Lower lobe of right lung (tissue), 2 donors: Measurements from ENCODE around the gene MEG3. TPM values are rescaled to one million over a fixed set of nuclear protein-coding genes. Genes with fewer than 3 reads are reported as not detected.

Experiments
- ATAC-seq, 2 donors: fragments of 200-7000 bp; cut with Tn5 transposase; one replicate each; pipeline ENCODE4 v1.9.1; 2020 to 2022; ENCODE audit warnings: mild to moderate bottlenecking in 2 of 2, moderate library complexity in 2 of 2
- DNase-seq: peaks from one replicate; pipeline ENCODE4 v3.0.0-alpha.2; 2020
- H3K27ac ChIP-seq: fragments of 200-600 bp; one replicate; pipeline ENCODE4 v1.8.0; 2022
- H3K27me3 ChIP-seq: fragments of 200-600 bp; one replicate; pipeline ENCODE4 v1.8.0; 2022; ENCODE audit warnings: low read depth
- H3K36me3 ChIP-seq: fragments of 200-600 bp; one replicate; pipeline ENCODE4 v1.8.0; 2022; ENCODE audit warnings: mild to moderate bottlenecking
- H3K4me1 ChIP-seq: fragments of 200-600 bp; one replicate; pipeline ENCODE4 v1.8.0; 2022
- H3K4me3 ChIP-seq: fragments of 200-600 bp; one replicate; pipeline ENCODE4 v1.8.0; 2022; ENCODE audit warnings: mild to moderate bottlenecking
- H3K9me3 ChIP-seq: fragments of 200-600 bp; one replicate; pipeline ENCODE4 v1.8.0; 2022
- intact Hi-C: fragments of 100-400 bp; cut with DNase I; formaldehyde crosslinking; loops from one replicate; pipeline ENCODE4 v1.11.0; 2022
- total RNA-seq: library from RNA; stranded (reverse); fragmentation: NEBNext Ultra II Directional; extraction: Animal tissue kit (Norgen Biotek cat#: 25700); gene quantifications from one replicate; pipeline ENCODE4 v1.2.1, GENCODE V29; 2021
- TF ChIP-seq, protein P1 (sequence below): fragments of 200-600 bp; IDR thresholded peaks from one replicate; pipeline ENCODE4 v1.8.0; 2022; ENCODE audit warnings: antibody characterized with exemption, mild to moderate bottlenecking
- donor health status: DM: no; HTN: yes; CAD: no; lungs with severe emphysema.

MEG3 gene
- total RNA-seq, 1 donor from 2014 or later: 16.6 TPM

DNA sequence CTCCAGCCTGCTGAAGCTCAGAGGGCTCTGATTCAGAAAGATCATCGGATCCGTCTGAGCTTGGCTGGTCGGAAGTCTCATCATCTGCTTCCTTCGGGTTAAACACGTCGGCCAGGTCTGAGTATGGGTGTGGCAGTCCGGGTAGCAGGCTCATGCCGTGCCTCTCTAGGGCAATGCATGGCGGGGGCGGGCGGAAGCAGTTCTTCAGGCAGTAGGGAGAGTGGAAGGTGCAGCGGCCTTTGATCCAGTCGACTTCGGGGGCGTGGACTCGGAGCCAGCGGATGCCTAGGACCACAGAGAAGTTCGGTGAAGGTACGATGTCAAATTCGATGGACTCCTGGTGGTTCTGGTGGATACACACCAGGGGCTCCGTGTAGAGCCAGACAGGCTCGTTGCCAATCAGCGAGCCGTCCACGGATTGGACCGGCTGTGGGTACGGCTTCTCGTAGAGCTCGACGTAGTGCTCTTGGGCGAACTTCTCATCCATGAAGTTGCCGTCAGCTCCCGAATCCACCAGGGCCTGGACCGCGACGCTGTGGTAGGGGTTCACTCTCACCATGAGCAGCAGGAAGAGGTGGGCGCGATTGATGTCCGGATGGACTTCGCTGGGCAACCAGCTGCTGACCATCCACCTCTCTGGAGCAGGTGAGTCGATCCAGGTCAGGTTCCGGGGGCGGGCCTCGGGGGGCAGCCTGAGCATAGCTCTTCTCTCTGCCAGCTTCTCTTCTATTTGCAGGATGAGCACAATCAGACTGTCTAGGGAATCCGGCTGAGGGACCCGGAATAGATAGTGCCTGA, 57.3 kb downstream of the MEG3 start:
- H3K4me3 ChIP-seq: no peak overlapping the region
- no peaks in the 10 kb centered on the region for H3K4me1 ChIP-seq
- H3K36me3 ChIP-seq: no peaks in the 10 kb centered on the region
- intact Hi-C loops: no loop called here
- H3K27ac ChIP-seq: no peak overlapping the region
- ATAC-seq (no peak), DNase-seq (peak; percentile 40)
- H3K27me3 ChIP-seq: peaks cover 11% of the 10 kb centered on the region
- H3K9me3 ChIP-seq: no peaks in the 10 kb centered on the region
- TF ChIP-seq, protein P1, sequence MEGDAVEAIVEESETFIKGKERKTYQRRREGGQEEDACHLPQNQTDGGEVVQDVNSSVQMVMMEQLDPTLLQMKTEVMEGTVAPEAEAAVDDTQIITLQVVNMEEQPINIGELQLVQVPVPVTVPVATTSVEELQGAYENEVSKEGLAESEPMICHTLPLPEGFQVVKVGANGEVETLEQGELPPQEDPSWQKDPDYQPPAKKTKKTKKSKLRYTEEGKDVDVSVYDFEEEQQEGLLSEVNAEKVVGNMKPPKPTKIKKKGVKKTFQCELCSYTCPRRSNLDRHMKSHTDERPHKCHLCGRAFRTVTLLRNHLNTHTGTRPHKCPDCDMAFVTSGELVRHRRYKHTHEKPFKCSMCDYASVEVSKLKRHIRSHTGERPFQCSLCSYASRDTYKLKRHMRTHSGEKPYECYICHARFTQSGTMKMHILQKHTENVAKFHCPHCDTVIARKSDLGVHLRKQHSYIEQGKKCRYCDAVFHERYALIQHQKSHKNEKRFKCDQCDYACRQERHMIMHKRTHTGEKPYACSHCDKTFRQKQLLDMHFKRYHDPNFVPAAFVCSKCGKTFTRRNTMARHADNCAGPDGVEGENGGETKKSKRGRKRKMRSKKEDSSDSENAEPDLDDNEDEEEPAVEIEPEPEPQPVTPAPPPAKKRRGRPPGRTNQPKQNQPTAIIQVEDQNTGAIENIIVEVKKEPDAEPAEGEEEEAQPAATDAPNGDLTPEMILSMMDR: no peak

DNA sequence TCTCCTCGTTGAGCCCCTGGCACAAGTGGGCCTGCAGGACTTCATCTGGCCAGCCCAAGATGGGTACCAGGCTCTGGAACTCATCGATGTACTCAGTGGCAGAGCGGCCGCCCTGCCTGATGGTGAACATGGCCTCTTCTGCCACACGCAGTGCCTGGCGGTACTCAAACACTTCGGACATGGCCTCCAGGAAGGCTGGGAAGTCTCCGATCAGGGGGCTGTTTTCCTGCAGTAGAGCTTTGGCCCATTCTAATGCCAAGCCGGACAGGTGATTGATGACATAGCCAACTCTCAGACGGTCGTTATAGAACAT, 57.8 kb downstream of the MEG3 start:
- Histone ChIP-seq H3K36me3 (no peaks in the 10 kb centered on the region), H3K9me3 (no peaks in the 10 kb centered on the region), H3K27ac (no peak overlapping the region), H3K4me3 (no peak overlapping the region), H3K27me3 (peaks cover 7% of the 10 kb centered on the region), H3K4me1 (no peaks in the 10 kb centered on the region)
- intact Hi-C loops: no loop called here
- DNase-seq (peak; percentile 24), ATAC-seq (no peak)
- TF ChIP-seq, protein P1: no peak

DNA sequence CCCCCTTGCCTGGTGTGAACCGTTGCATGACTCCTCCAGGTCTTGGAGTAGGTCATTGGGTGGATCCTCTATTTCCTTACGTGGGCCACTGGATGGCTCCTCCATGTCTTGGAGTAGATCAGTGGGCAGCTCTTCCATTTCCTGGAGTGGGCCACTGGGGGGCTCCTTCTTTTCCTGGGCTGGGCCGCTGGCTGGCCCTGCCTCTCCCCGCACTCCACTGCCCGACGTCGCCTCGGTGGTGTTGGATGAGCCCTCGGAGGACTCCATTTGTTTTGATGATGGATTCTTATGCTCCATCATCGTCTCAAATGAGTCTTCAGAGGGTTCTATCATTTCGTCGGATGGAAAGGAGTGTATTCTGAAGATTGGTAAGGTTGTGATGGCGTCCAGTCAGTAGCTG, 58.5 kb downstream of the MEG3 start:
- TF ChIP-seq, protein P1: no peak
- DNase-seq: no peak
- H3K4me3 ChIP-seq: no peak overlapping the region
- H3K27ac ChIP-seq: no peak overlapping the region
- no peaks in the 10 kb centered on the region for H3K36me3 ChIP-seq
- intact Hi-C loops: no loop called here
- H3K27me3 ChIP-seq: peaks cover 7% of the 10 kb centered on the region
- no peaks in the 10 kb centered on the region for H3K9me3 ChIP-seq
- H3K4me1 ChIP-seq: no peaks in the 10 kb centered on the region
- no peak for ATAC-seq

DNA sequence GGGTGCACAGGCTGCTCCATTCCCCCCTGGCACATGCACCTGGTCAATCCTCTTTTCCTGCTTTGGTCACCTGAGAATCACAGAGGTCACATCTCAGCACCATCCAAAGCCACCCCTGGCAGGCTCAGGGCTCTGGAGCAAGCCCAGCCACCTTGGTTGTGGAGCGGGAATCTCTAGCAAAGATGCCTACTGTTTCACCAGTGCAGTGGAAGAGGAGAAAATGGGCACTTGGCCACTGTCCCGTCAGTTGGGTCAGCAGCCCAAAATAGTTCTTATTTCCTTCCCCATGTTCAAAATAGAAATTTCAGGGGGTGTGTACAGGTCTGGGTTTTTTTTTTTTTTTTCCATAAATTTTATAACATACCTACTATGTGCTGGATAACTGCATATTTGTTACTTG, 59.3 kb downstream of the MEG3 start:
- no peak overlapping the region for H3K27ac ChIP-seq
- DNase-seq (no peak), ATAC-seq (no peak)
- H3K4me1 ChIP-seq: no peaks in the 10 kb centered on the region
- peaks cover 7% of the 10 kb centered on the region for H3K27me3 ChIP-seq
- no peak overlapping the region for H3K4me3 ChIP-seq
- TF ChIP-seq, protein P1: no peak
- no peaks in the 10 kb centered on the region for H3K9me3 ChIP-seq
- intact Hi-C loops: no loop called here
- no peaks in the 10 kb centered on the region for H3K36me3 ChIP-seq

DNA sequence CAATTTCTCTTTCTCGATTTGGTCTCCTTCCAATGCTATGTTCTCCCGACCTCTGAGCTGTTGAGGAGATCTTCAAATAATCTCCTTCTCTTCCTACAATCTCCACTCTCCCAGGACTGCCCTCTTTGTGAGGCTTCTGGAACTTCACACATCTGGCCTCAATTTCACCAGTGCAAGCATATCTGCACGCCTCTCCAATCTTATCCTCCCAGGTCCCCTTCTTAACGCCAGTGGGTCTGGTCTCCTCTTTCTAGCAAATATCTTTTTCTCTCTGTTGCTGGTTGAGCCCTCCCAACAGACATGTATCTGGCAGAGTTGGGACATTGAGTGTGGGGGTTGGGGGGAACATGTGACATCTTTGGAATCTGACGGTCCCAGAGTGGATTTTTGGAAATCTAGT, 59.7 kb downstream of the MEG3 start:
- Histone ChIP-seq H3K4me3 (no peak overlapping the region), H3K27me3 (peaks cover 7% of the 10 kb centered on the region), H3K9me3 (no peaks in the 10 kb centered on the region), H3K27ac (no peak overlapping the region), H3K4me1 (no peaks in the 10 kb centered on the region), H3K36me3 (no peaks in the 10 kb centered on the region)
- TF ChIP-seq, protein P1: no peak
- ATAC-seq (no peak), DNase-seq (no peak)
- intact Hi-C loops: no loop called here
